GM12878 (cell line): ENCODE results near the gene CROCC.

Source experiments
- POLR2A ChIP-seq: IDR thresholded peaks from 2 replicates; pipeline ENCODE4 v1.6.1; 2011; ENCODE audit warnings: low read depth, mild to moderate bottlenecking, low read length
- SP1 ChIP-seq: IDR thresholded peaks from one replicate; pipeline ENCODE4 v1.6.1; 2011; ENCODE audit warnings: low read depth, low read length

DNA sequence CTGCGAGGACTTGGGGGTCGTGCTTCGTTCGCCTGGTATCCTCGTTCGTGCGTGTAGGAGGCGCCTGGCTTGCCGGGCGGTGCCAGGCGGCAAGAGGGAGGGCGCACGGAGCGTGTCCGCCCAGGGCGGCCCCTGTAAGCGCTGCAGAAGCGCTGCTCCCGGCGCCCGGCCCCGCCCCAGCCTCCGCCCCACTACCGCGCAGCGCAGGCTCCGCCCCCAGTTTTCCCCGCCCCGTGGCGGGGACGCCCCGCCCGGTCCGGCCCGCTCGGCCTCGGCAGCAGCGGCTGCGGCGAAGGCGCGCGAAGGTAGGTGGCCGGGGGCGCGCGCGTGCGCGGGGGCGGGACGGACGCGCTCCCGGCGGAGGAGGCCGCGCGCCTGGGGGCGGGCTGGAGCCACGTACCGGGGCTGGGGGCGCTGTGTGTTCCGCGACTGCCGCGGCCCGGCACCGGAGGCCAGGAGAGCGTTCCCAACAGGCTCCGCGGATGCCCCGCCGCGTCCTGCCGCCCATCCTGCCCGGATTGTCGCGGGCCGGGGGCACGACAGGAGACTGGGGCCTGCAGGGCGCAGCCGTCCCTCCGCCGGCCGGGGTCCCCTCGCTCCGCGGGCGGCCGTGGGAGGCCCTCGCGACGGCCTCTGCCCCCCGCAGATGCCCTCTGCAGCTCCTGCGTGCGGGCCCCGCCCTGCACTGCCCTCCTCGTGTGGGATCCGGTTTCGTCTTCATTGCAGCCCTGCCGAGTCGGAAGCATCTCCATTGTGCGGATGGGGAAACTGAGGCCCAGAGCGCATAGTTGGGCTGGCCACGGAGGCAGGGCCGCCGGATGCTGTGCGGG is 7.7 kb upstream of the CROCC start:
- TF ChIP-seq SP1 (no peak), POLR2A (peak; percentile 65)
